Mesothelial cell of epicardium (in vitro differentiated cells): Measurements from ENCODE around the gene UBR1. TPM values are rescaled to one million over a fixed set of nuclear protein-coding genes. Genes with fewer than 3 reads are reported as not detected.
"Not testable (repeated sequence)": the region's sequence is repeated elsewhere in the genome, so short reads cannot be mapped to it uniquely, and the experiment has no call there.

Source experiments
- DNase-seq, 2 experiments: peaks; one replicate each; pipeline ENCODE4 v3.0.0; 2021; ENCODE audit warnings: low spot score in 2 of 2; ENCODE audit not compliant: unreplicated experiment in 2 of 2
- H3K27ac Mint-ChIP-seq: 2 replicates; pipeline ENCODE4 v1.8.0; 2021; ENCODE audit warnings: mixed read lengths
- H3K27me3 Mint-ChIP-seq: 2 replicates; pipeline ENCODE4 v1.8.0; 2021; ENCODE audit warnings: low read depth, mixed read lengths
- H3K36me3 Mint-ChIP-seq: 2 replicates; pipeline ENCODE4 v1.8.0; 2021; ENCODE audit warnings: mixed read lengths
- H3K4me1 Mint-ChIP-seq: 2 replicates; pipeline ENCODE4 v1.8.0; 2021; ENCODE audit warnings: mixed read lengths
- H3K4me3 Mint-ChIP-seq: 2 replicates; pipeline ENCODE4 v1.8.0; 2021; ENCODE audit warnings: mild to moderate bottlenecking, moderate library complexity, mixed read lengths
- H3K9me3 Mint-ChIP-seq: 2 replicates; pipeline ENCODE4 v1.8.0; 2021; ENCODE audit warnings: mixed read lengths
- total RNA-seq: library from RNA; stranded (reverse); gene quantifications from 3 replicates; pipeline ENCODE4 v1.2.1, GENCODE V29; 2021
- TF ChIP-seq, protein P1 (sequence below): fragments of 200-600 bp; sonication (generic); IDR thresholded peaks from one replicate; pipeline ENCODE4 v1.5.0; 2021; ENCODE audit warnings: antibody characterized with exemption; ENCODE audit not compliant: unreplicated experiment

The UBR1 gene
- total RNA-seq, 1 donor from 2014 or later, result 36.4 TPM

DNA sequence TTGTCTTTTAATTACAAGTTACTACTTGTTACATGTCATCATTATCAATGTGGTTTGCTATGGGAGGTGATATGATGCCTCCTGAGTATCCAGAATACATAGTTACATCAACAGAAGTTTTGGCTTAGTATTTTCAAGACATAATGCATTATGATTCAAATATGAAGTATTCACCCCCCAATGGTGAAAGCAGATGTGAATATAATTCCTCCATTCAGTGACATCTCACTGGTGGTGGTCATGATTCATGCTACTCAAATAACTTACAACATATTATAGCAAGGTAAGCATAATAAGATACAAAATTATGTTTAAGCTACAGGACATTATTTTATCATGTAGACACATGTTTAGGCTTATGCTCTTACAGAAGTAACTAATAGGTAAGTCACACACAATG lies 150.3 kb downstream of the UBR1 start:
- TF ChIP-seq, protein P1, sequence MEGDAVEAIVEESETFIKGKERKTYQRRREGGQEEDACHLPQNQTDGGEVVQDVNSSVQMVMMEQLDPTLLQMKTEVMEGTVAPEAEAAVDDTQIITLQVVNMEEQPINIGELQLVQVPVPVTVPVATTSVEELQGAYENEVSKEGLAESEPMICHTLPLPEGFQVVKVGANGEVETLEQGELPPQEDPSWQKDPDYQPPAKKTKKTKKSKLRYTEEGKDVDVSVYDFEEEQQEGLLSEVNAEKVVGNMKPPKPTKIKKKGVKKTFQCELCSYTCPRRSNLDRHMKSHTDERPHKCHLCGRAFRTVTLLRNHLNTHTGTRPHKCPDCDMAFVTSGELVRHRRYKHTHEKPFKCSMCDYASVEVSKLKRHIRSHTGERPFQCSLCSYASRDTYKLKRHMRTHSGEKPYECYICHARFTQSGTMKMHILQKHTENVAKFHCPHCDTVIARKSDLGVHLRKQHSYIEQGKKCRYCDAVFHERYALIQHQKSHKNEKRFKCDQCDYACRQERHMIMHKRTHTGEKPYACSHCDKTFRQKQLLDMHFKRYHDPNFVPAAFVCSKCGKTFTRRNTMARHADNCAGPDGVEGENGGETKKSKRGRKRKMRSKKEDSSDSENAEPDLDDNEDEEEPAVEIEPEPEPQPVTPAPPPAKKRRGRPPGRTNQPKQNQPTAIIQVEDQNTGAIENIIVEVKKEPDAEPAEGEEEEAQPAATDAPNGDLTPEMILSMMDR, result no peak
- Mint-ChIP-seq H3K27me3 (no peaks in the 10 kb centered on the region), H3K9me3 (peaks cover 8% of the 10 kb centered on the region)

DNA sequence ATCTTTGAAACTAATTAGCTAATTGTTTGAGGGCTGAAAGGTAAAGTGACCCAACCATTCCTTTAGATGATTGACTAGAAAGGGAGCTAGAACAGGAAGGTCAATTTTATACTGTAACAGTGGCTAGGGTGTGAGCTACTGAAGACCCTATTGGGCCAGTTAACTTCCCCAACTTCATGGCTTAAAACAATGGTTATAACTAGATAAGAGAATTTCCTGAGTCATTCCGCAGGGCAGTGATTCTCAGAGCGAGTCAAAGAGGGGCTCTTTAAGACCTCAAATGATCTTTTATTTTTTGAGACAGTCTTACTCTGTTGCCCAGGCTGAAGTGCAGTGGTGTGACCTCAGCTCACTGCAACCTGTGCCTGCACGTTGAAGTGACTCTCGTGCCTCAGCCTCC lies 151.5 kb downstream of the UBR1 start:
- Mint-ChIP-seq H3K27me3 (no peaks in the 10 kb centered on the region), H3K9me3 (peaks cover 8% of the 10 kb centered on the region), H3K4me3 (no peak overlapping the region), H3K4me1 (no peaks in the 10 kb centered on the region), H3K27ac (no peak overlapping the region), H3K36me3 (peaks cover 62% of the 10 kb centered on the region)
- DNase-seq, result no peak
- TF ChIP-seq, protein P1, result no peak

More for the DNA sequence above, 150.3 kb downstream of the UBR1 start:
- DNase-seq, result no peak
- Mint-ChIP-seq H3K4me1 (no peaks in the 10 kb centered on the region), H3K4me3 (no peak overlapping the region), H3K27ac (no peak overlapping the region), H3K36me3 (peaks cover 66% of the 10 kb centered on the region)

DNA sequence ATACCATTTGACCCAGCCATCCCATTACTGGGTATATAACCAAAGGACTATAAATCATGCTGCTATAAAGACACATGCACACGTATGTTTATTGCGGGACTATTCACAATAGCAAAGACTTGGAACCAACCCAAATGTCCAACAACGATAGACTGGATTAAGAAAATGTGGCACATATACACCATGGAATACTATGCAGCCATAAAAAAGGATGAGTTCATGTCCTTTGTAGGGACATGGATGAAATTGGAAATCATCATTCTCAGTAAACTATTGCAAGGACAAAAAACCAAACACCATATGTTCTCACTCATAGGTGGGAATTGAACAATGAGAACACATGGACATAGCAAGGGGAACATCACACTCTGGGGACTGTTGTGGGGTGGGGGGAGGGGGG lies 156.9 kb downstream of the UBR1 start:
- H3K27me3 Mint-ChIP-seq, H3K4me3 Mint-ChIP-seq, DNase-seq, H3K27ac Mint-ChIP-seq, H3K9me3 Mint-ChIP-seq, H3K4me1 Mint-ChIP-seq: not testable (repeated sequence)
- peaks cover 48% of the 10 kb centered on the region for H3K36me3 Mint-ChIP-seq

DNA sequence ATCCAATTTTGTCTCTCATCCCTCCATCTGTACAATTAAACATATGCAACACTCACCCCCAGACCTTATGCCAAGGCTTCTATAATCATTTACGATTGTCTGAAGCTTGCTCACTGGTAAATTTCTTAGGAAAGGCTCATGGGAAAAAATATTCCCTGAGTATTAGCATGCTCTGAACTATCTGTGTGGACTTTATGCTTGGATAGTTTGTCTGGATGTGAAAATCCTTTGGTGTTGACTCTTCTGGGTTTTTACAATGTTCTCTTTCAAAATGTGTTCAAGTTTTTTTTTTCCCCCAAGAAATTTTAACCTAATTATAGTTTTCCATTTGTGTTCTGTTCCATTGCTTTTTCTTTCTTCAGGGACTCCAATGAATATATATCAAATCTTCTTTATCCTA lies 165.3 kb downstream of the UBR1 start:
- Mint-ChIP-seq H3K36me3 (peaks cover 14% of the 10 kb centered on the region), H3K4me3 (no peak overlapping the region), H3K27ac (no peak overlapping the region), H3K9me3 (no peaks in the 10 kb centered on the region), H3K27me3 (no peaks in the 10 kb centered on the region), H3K4me1 (no peaks in the 10 kb centered on the region)
- TF ChIP-seq, protein P1, result no peak
- DNase-seq, result no peak

DNA sequence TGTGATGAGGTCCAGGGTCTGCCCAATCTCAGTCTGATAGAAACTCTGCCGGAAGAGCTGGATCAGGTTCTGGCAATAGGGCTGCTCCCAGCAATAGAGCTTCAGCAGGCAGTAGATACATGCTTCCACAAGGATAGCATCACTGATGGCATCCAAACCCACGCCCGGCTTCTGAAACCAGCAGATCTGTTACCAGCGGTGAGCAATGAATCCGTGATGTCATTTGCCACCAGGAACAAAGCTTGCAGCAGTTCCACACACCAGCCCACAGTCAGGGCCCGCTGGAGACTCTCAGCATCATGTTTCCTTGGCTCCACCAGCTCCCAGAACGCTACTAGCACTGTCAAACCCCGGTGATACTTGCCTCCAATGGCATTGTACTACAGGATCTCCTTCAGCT lies 166.0 kb downstream of the UBR1 start:
- Mint-ChIP-seq H3K9me3 (no peaks in the 10 kb centered on the region), H3K4me1 (no peaks in the 10 kb centered on the region), H3K36me3 (peaks cover 9% of the 10 kb centered on the region), H3K27ac (no peak overlapping the region), H3K27me3 (no peaks in the 10 kb centered on the region), H3K4me3 (no peak overlapping the region)
- TF ChIP-seq, protein P1, result no peak
- no peak for DNase-seq

DNA sequence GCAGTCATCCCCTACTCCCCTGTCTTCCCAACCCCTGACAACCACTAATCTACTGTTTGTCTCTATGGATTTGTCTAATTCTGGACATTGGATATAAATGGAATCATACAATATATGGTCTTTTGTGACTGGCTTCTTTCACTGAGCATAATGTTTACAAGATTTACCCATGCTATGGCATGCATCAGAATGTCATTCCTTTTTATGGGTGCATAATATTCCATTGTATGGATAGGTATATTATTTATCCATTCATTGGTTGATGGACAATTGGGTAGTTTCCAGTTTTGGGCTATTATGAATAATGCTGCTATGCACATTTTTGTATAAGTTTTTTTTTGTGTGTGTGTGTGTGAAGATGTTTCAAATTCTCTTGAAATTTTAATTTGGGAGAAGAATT lies 168.7 kb downstream of the UBR1 start:
- Mint-ChIP-seq H3K27me3 (no peaks in the 10 kb centered on the region), H3K27ac (no peak overlapping the region), H3K9me3 (no peaks in the 10 kb centered on the region), H3K36me3 (peaks cover 7% of the 10 kb centered on the region), H3K4me3 (no peak overlapping the region), H3K4me1 (no peaks in the 10 kb centered on the region)
- no peak for DNase-seq
- TF ChIP-seq, protein P1, result no peak
